T-helper 2 cell treated with Interferon-gamma antibody and Interleukin-4, amounts not matched to agents 100 ng/mL and 5 ng/mL, for 36 hours (primary cell): ENCODE data around the gene SZT2. TPM values are rescaled to one million over a fixed set of nuclear protein-coding genes. Genes with fewer than 3 reads are reported as not detected.

Experiments used
- intact Hi-C: fragments of 100-400 bp; cut with micrococcal nuclease; formaldehyde crosslinking; loops from one replicate; pipeline ENCODE4 v1.15.1; 2023
- total RNA-seq: library from RNA; stranded (reverse); gene quantifications from 2 replicates; pipeline ENCODE4 v1.2.3, GENCODE V29; 2022

The SZT2 gene
- total RNA-seq, 1 donor from 2014 or later, result 77.9 TPM

- intact Hi-C loops, result loop anchor here (10.0 kb wide), 1 partner anchor 406 kb away; the partner anchor contains the start of gene SLC2A1
These were observed 29.1 kb upstream of the SZT2 start for GRCh38 chr1:43360616-43361015.

GRCh38 chr1:43363283-43363934 lies 26.3 kb upstream of the SZT2 start:
- intact Hi-C loops, result loop anchor here (10.0 kb wide), 1 partner anchor 409 kb away; the partner anchor contains the start of gene SLC2A1

GRCh38 chr1:43363935-43364525 lies 25.7 kb upstream of the SZT2 start:
- intact Hi-C loops, result loop anchor here (10.0 kb wide), 1 partner anchor 409 kb away; the partner anchor contains the start of gene SLC2A1

GRCh38 chr1:43365678-43366077 lies 24.0 kb upstream of the SZT2 start:
- intact Hi-C loops, result loop anchor here (10.0 kb wide), 1 partner anchor 411 kb away; the partner anchor contains the start of gene SLC2A1

GRCh38 chr1:43366179-43366578 lies 23.5 kb upstream of the SZT2 start:
- intact Hi-C loops, result loop anchor here (10.0 kb wide), 1 partner anchor 411 kb away; the partner anchor contains the start of gene SLC2A1

- intact Hi-C loops, result loop anchor here (10.0 kb wide), 1 partner anchor 412 kb away; the partner anchor contains the start of gene SLC2A1
These were observed 23.1 kb upstream of the SZT2 start for GRCh38 chr1:43366601-43367025.

GRCh38 chr1:43367026-43367903 lies 22.4 kb upstream of the SZT2 start:
- intact Hi-C loops, result loop anchor here (10.0 kb wide), 1 partner anchor 412 kb away; the partner anchor contains the start of gene SLC2A1

- intact Hi-C loops, result loop anchor here (1.0 to 10.0 kb wide), 5 partner anchors 10 to 413 kb away; partner anchors contain the start of genes CDC20, CFAP57, EBNA1BP2 and MED8
These were observed 21.6 kb upstream of the SZT2 start, which contains the start of gene ELOVL1 for GRCh38 chr1:43367904-43368645. Gene ELOVL1, minus strand, starts transcription at chr1:43368011. Its CDS starts 2,402 bp downstream, at chr1:43365609.

- intact Hi-C loops, result loop anchor here (1.0 to 10.0 kb wide), 5 partner anchors 10 to 414 kb away; partner anchors contain the start of genes CDC20, CFAP57, EBNA1BP2 and MED8
These were observed 21.1 kb upstream of the SZT2 start for GRCh38 chr1:43368646-43369020.

- intact Hi-C loops, result loop anchor here (2.0 to 10.0 kb wide), 2 partner anchors 85 to 415 kb away; partner anchors contain the start of gene SLC2A1
These were observed 19.9 kb upstream of the SZT2 start for GRCh38 chr1:43369779-43370178.

GRCh38 chr1:43370564-43370963 lies 19.1 kb upstream of the SZT2 start:
- intact Hi-C loops, result no loop called here

- intact Hi-C loops, result no loop called here
These were observed 17.5 kb upstream of the SZT2 start for GRCh38 chr1:43372172-43372571.

- intact Hi-C loops, result no loop called here
These were observed 16.4 kb upstream of the SZT2 start for GRCh38 chr1:43373066-43373940.

- intact Hi-C loops, result no loop called here
These were observed 12.9 kb upstream of the SZT2 start for GRCh38 chr1:43376723-43377235.

GRCh38 chr1:43377831-43378230 lies 11.9 kb upstream of the SZT2 start:
- intact Hi-C loops, result no loop called here

GRCh38 chr1:43379476-43379875 lies 10.2 kb upstream of the SZT2 start:
- intact Hi-C loops, result no loop called here

GRCh38 chr1:43381612-43382011 lies 8.1 kb upstream of the SZT2 start:
- intact Hi-C loops, result no loop called here

GRCh38 chr1:43382027-43382779 lies 7.5 kb upstream of the SZT2 start:
- intact Hi-C loops, result no loop called here
